Fibroblast of mammary gland (primary cell): Measurements from ENCODE around the gene MEFV.

Source experiments
- DNase-seq: peaks from one replicate; pipeline ENCODE4 v3.0.0-alpha.2; 2010; ENCODE audit warnings: low read depth
- H3K4me3 ChIP-seq: 2 replicates; pipeline ENCODE4 v1.5.1; 2011; ENCODE audit warnings: low read depth, mild to moderate bottlenecking, low read length, moderate library complexity; ENCODE audit not compliant: control insufficient read depth
- CTCF ChIP-seq: conservative IDR thresholded peaks from 2 replicates; pipeline ENCODE4 v1.5.1; 2011; ENCODE audit warnings: low read depth, low read length, inconsistent platforms; ENCODE audit not compliant: control insufficient read depth, insufficient read depth

MEFV gene

GRCh38 chr16:3241761-3242160 lies 14.7 kb downstream of the MEFV start:
- DNase-seq = no peak

DNA sequence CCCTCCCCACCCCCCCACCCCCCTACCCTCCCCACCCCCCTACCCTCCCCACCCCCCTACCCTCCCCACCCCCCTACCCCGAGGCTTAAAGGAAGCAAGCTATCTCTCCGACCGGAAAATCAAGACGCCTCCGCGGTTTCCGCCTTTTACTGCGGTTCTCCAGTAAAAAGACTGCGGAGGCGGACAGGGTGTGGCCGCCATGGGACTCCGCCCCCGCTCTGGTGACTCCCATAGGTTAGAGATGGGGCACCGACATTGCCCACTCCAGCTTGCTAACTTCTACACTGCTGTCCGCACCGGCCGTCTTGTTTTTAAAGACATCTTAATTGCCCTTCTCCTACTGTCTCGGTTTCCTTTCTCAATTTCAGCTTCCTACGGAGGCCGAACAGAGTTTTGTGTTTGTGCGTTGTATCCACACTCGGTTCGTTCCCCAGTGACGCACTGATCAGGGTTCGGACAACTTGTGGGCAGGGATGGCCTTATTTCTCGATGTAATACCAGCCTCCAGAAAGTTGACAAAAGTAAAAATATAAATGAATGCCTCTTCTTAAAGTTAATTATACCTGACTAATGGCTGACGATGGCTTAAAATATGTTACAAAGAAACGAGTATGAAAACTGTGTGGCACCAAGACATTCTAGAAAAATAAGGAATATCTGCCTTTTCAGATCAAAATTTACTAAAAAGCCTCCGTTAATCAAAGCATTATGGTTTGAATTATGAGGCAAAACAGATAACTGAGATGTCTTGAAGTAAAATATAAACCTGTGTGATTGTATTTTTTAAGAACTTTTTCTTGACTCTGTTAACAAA lies 20.4 kb downstream of the MEFV start:
- no peak for DNase-seq
- H3K4me3 ChIP-seq = no peak overlapping the region
- TF ChIP-seq CTCF = no peak

More at GRCh38 chr16:3241761-3242160, 14.7 kb downstream of the MEFV start:
- TF ChIP-seq CTCF = no peak
- H3K4me3 ChIP-seq = no peak overlapping the region

DNA sequence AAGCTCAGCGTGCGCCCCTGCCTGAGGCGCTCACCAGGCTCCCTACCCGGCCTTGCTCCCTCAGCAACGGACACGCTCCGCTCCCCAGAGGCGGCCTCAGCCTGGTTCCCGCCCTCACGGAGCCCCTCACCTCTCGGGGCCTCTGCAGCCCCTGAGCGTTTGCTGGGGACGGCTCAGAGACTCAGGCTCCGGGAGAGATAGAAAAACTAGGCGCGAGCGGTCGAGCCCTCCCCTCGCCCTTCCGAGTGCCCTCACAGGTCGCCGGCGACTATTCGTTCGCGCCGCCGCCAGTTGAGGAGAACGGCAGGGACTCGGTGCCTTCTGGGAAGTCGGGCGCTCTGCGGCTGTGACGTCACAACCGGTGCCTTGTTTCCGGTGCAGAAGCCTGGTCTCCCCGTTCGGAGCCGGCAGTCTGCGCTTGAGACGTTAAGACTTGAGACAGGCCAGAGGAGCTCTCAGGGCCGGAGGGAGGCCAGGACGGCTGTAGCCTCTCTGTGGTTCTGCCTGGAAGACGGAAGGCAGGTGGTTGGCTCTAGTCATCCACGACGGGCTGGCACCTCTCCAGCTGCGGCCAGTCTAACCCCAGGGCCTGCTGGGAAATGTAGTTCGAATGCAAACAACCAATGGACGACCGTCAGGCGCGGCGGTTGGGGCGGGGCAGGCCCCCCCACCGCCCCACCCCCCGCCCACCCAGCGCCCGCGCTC lies 21.4 kb downstream of the MEFV start, which contains the start of gene ZNF200:
TSS of gene ZNF200 (minus strand) at position 302 of the 705 bp plus-strand sequence. CDS start 1,403 bp downstream, outside the sequence.
- H3K4me3 ChIP-seq = peak within 1 kb of the TSS; percentile 96
- DNase-seq = peak; percentile 95
- no peak for TF ChIP-seq CTCF

- DNase-seq = no peak
- peak overlapping the region; percentile 96 for H3K4me3 ChIP-seq
- TF ChIP-seq CTCF = no peak
These were observed 21.9 kb downstream of the MEFV start for GRCh38 chr16:3234543-3234856.

DNA sequence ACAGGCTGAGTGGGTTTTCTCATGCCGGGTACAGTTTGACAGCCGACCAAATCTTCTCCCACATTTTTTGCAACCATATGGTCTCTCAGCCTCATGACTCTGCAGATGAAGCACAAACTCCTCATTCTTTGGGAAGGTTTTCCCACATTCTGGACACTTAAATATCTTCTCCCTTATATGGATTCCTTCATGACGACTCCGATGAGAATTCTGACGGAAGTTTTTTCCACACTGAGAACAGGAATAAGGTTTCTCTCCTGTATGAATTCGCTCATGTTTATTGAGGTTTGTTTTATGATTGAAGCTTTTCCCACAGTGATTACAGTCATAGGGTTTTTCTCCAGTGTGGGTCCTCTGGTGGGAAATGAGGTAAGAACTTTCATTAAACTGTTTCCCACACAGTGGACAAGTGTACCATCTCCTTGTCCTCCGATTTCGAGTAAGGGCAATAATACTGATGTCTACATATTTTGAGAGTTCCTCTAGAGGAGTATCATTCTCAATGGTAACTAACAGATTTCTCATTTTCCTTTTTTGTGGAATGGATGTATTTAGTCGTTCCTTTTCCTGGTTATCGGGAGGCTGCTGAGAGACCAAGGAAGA lies 32.4 kb downstream of the MEFV start:
- no peak overlapping the region for H3K4me3 ChIP-seq
- peak; percentile 18 for DNase-seq
- no peak for TF ChIP-seq CTCF

- H3K4me3 ChIP-seq = no peak overlapping the region
- TF ChIP-seq CTCF = no peak
- DNase-seq = no peak
These were observed 35.6 kb downstream of the MEFV start for GRCh38 chr16:3220839-3221238.
